ENCODE measurements around the gene ZDHHC12. TPM values are rescaled to one million over a fixed set of nuclear protein-coding genes. Genes with fewer than 3 reads are reported as not detected.

Gene ZDHHC12
- total and polyA plus RNA-seq, 2 of the 8 experiments (the other 6 are each of a cell fraction or from before 2014, with no cell fraction given) = 35.0 to 93.8 TPM

GRCh38 chr9:128715436-128715750, 8.5 kb downstream of the ZDHHC12 start (continued):
- TF ChIP-seq E2F6 (IDR thresholded peaks at IDR 0.05) (no peak), HDAC6 (IDR thresholded peaks at IDR 0.05; ENCODE audit: low read depth, low read length) (no peak), CTBP2 (IDR thresholded peaks at IDR 0.05; ENCODE audit: borderline replicate concordance, insufficient read depth, insufficient read length, low read length) (no peak), KDM4A (IDR thresholded peaks at IDR 0.05; ENCODE audit: low read depth, low read length, severe bottlenecking) (no peak), ATF2 (IDR thresholded peaks at IDR 0.05; ENCODE audit: low read length) (no peak)

Data from H1 (cell line).